Spleen (tissue), 11 donors: ENCODE data around the gene CUZD1. TPM values are rescaled to one million over a fixed set of nuclear protein-coding genes. Genes with fewer than 3 reads are reported as not detected.

ENCODE experiments used
- DNase-seq: peaks from one replicate; pipeline ENCODE4 v3.0.0-alpha.2; 2020
- H3K27ac ChIP-seq, 8 donors: fragments of 200-600 bp; sonication (generic) in 7 of 8; 1 replicate in 4 of 8; 2 replicates in 4 of 8; pipeline versions ENCODE4 v1.5.0 to v1.8.0; 2016 to 2021; ENCODE audit warnings: inconsistent platforms in 4 of 8, mild to moderate bottlenecking in 4 of 8, moderate library complexity in 1 of 8
- H3K27me3 ChIP-seq, 7 donors: fragments of 200-600 bp; sonication (generic) in 6 of 7; replicated peaks in 1 of 7; 1 replicate in 4 of 7; 2 replicates in 3 of 7; pipeline versions ENCODE4 v1.5.0 to v1.8.0; 2016 to 2021; ENCODE audit warnings: inconsistent platforms in 3 of 7, mild to moderate bottlenecking in 1 of 7
- H3K36me3 ChIP-seq, 6 donors: fragments of 200-600 bp; sonication (generic) in 5 of 6; 1 replicate in 4 of 6; 2 replicates in 2 of 6; pipeline versions ENCODE4 v1.5.0 to v1.8.0; 2016 to 2021; ENCODE audit warnings: inconsistent platforms in 2 of 6
- H3K4me1 ChIP-seq, 6 donors: fragments of 200-600 bp; sonication (generic) in 5 of 6; 1 replicate in 3 of 6; 2 replicates in 3 of 6; pipeline versions ENCODE4 v1.5.0 to v1.8.0; 2016 to 2021; ENCODE audit warnings: inconsistent platforms in 3 of 6
- H3K4me3 ChIP-seq, 8 donors: fragments of 200-600 bp; sonication (generic) in 7 of 8; 1 replicate in 4 of 8; 2 replicates in 4 of 8; pipeline versions ENCODE4 v1.5.0 to v1.8.0; 2016 to 2021; ENCODE audit warnings: inconsistent platforms in 4 of 8, mild to moderate bottlenecking in 4 of 8, moderate library complexity in 2 of 8
- H3K9me3 ChIP-seq, 8 donors: fragments of 200-600 bp; sonication (generic) in 7 of 8; 1 replicate in 4 of 8; 2 replicates in 4 of 8; pipeline versions ENCODE4 v1.5.0 to v1.8.0; 2016 to 2021; ENCODE audit warnings: inconsistent platforms in 4 of 8
- POLR2A ChIP-seq, 3 donors: fragments of 450-650 bp; IDR thresholded peaks; one replicate each; pipeline ENCODE4 v1.5.1; 2017; ENCODE audit warnings: antibody characterized with exemption in 3 of 3, mild to moderate bottlenecking in 1 of 3
- POLR2AphosphoS5 ChIP-seq, 3 donors: sonication (generic); formaldehyde crosslinking; IDR thresholded peaks; one replicate each; pipeline ENCODE4 v1.5.1; 2017; ENCODE audit warnings: antibody characterized with exemption in 3 of 3
- WGBS, 5 donors: extraction: QIAGEN DNeasy Blood & Tissue Kit in 3 of 5; methylation state at CpG; one replicate each; pipeline versions ENCODE4 v1.1.5 to v1.1.7; 2013 to 2018; 5-methylcytosine and 5-hydroxymethylcytosine counted together
- intact Hi-C: fragments of 100-400 bp; cut with DNase I; formaldehyde crosslinking; loops from one replicate; pipeline ENCODE4 v1.15.0; 2023; ENCODE audit warnings: low total_unique reads
- polyA plus RNA-seq, 3 donors: library from polyadenylated mRNA; stranded (reverse); fragments of 200-250 nt; gene quantifications; one replicate each; pipeline ENCODE4 v1.2.1, GENCODE V29; 2013
- total RNA-seq, 7 donors: library from RNA; depleted of rRNA in 3 of 7; stranded (reverse); fragments of >200 nt in 3 of 7; fragmentation: NEBNext Ultra II Directional in 4 of 7; extraction: Animal tissue kit (Norgen Biotek cat#: 25700) in 4 of 7; gene quantifications; one replicate each; pipeline versions ENCODE4 v1.1.0 to v1.2.1, GENCODE V29; 2016 to 2021
- TF ChIP-seq, protein P1 (sequence below), 11 experiments: fragments of 200-600 bp in 7 of 11; fragments of 450-650 bp in 4 of 11; sonication (generic) in 4 of 11; IDR thresholded peaks in 8 of 11; conservative IDR thresholded peaks in 3 of 11; 1 replicate in 7 of 11; 2 replicates in 4 of 11; pipeline versions ENCODE4 v1.4.0 to v1.8.0; 2016 to 2021; ENCODE audit warnings: antibody characterized with exemption in 11 of 11, inconsistent platforms in 4 of 11, mild to moderate bottlenecking in 1 of 11
- donor health status: healthy with polysubstance abuse.
- donor health status: DM: no; HTN: no; CAD: no; lungs with moderate emphysema.
- donor health status: DM: no; HTN: no; CAD: no.
- donor health status: Bipolar disorder and iron deficiency.
- donor health status: healthy.
- donor health status: DM: no; HTN: no; CAD: no.
- donor health status: DM: yes; HTN: yes; CAD: no.

The CUZD1 gene
- total and polyA plus RNA-seq, 10 donors: 1.1 to 2.5 (median 1.8) TPM

DNA sequence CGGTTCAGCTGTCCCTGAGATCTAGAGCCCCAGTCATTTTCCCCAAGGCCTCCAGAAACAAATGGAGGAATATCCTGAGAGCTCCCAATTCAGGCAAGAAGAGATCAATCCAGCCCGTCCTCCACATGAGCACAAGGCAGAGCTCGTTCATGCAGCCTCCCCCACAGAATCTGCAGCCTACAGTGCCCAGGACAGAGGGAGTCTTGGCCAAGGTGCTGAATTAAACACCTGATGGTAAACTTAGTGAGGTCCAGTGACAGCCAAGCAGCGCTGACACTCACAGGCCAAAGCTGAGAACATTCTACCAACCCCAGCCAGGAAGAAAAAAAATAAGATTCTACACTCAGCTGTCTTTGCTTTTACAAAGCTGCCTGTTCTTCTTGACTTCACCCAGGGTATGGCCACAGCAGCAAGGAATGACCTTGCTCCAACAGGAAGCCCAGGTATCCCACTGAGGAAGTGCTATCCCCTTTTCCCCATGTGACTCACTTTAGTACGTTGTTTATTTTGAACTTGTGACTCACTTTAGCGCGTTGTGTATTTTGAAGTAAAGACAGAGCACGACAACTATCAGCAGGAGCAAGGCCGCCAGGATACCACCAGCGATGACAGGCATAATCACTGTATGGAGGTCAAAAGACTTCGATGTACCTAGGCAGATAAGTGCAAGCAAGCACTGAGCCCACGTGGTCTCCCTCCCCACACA is 4.4 kb upstream of the CUZD1 start:
- Histone ChIP-seq H3K27ac (no peak overlapping the region), H3K27me3 (no peaks in the 10 kb centered on the region), H3K4me3 (no peak overlapping the region), H3K36me3 (peaks cover 0 to 91% (median 7%) of the 10 kb centered on the region in 6 donors), H3K4me1 (no peaks in the 10 kb centered on the region), H3K9me3 (peaks cover 0 to 16% (median 3%) of the 10 kb centered on the region in 8 donors)
- WGBS, 5 donors: 81 to 86% (median 86%) methylated on average over 12 of the region's 12 CpGs
- no peak for DNase-seq
- TF ChIP-seq, protein P1, sequence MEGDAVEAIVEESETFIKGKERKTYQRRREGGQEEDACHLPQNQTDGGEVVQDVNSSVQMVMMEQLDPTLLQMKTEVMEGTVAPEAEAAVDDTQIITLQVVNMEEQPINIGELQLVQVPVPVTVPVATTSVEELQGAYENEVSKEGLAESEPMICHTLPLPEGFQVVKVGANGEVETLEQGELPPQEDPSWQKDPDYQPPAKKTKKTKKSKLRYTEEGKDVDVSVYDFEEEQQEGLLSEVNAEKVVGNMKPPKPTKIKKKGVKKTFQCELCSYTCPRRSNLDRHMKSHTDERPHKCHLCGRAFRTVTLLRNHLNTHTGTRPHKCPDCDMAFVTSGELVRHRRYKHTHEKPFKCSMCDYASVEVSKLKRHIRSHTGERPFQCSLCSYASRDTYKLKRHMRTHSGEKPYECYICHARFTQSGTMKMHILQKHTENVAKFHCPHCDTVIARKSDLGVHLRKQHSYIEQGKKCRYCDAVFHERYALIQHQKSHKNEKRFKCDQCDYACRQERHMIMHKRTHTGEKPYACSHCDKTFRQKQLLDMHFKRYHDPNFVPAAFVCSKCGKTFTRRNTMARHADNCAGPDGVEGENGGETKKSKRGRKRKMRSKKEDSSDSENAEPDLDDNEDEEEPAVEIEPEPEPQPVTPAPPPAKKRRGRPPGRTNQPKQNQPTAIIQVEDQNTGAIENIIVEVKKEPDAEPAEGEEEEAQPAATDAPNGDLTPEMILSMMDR (IDR thresholded peaks at IDR 0.05 in 8 of 11, conservative IDR thresholded peaks at IDR 0.05 in 3 of 11): no peak
- TF ChIP-seq POLR2AphosphoS5 (IDR thresholded peaks at IDR 0.05): no peak
- TF ChIP-seq POLR2A (IDR thresholded peaks at IDR 0.05): no peak
- intact Hi-C loops: no loop called here

GRCh38 chr10:122849090-122849489 is 3.4 kb upstream of the CUZD1 start:
- Histone ChIP-seq H3K27me3 (no peaks in the 10 kb centered on the region), H3K4me3 (no peak overlapping the region), H3K4me1 (no peaks in the 10 kb centered on the region), H3K27ac (no peak overlapping the region), H3K36me3 (peaks cover 0 to 82% (median 7%) of the 10 kb centered on the region in 6 donors), H3K9me3 (peaks cover 0 to 16% (median 3%) of the 10 kb centered on the region in 8 donors)
- WGBS, 5 donors: 79 to 95% (median 90%) methylated on average over 2 of the region's 2 CpGs
- TF ChIP-seq POLR2A (IDR thresholded peaks at IDR 0.05): no peak
- TF ChIP-seq, protein P1 (IDR thresholded peaks at IDR 0.05 in 8 of 11, conservative IDR thresholded peaks at IDR 0.05 in 3 of 11): no peak
- TF ChIP-seq POLR2AphosphoS5 (IDR thresholded peaks at IDR 0.05): no peak
- no peak for DNase-seq
- intact Hi-C loops: no loop called here

DNA sequence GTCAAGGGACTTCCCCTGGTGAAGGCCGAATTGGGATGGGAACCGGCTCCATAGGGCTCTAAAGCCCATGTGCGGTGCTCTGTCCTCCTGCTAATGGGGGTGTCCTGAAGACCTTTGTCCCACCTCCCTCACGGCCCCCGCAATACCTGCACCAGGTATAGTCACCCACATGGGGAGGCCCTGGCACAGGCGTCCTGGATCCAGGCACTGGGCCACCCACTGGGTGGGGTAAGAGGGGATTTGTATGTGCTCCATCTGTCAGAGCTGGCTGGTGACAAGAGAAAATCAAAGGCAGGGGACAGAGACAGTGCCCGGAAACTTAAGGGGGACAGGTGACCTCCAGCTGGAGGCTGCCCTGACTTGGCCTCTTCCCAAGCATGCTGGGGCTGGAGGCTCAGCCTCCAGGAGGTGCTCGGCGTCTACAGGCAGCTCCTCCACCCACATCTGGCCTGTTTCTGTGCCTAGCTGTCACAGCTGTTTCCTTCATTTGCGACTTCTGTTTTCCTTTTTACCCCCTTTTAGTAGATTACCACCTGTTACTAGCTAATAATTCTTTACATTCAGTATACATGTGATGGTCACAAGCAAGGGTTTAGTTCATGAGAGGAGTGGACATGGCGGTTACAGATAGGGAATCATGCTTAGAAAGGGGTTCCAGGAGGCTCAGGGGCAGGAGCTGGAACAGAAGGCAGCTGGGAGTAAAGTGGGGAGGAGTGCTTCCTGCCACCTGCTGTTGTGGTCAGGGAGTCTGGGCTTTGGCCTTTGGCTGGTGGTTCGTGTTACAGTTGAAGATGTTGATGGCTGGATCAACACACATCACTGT is 2.3 kb upstream of the CUZD1 start:
- 59 to 79% (median 64%) methylated on average over 11 to 12 of the region's 12 CpGs for WGBS, 5 donors
- Histone ChIP-seq H3K4me1 (no peaks in the 10 kb centered on the region), H3K27ac (no peak overlapping the region), H3K36me3 (peaks cover 0 to 76% (median 7%) of the 10 kb centered on the region in 6 donors), H3K4me3 (no peak overlapping the region), H3K27me3 (no peaks in the 10 kb centered on the region), H3K9me3 (peaks cover 0 to 20% (median 6%) of the 10 kb centered on the region in 8 donors)
- intact Hi-C loops: no loop called here
- no peak for TF ChIP-seq POLR2A (IDR thresholded peaks at IDR 0.05)
- no peak for DNase-seq

- DNase-seq: no peak
- no peak overlapping the region for H3K27ac ChIP-seq
- H3K4me3 ChIP-seq: no peak overlapping the region
- intact Hi-C loops: no loop called here
- peaks cover 0 to 20% (median 10%) of the 10 kb centered on the region in 8 donors for H3K9me3 ChIP-seq
- TF ChIP-seq, protein P1 (IDR thresholded peaks at IDR 0.05 in 8 of 11, conservative IDR thresholded peaks at IDR 0.05 in 3 of 11): no peak
- TF ChIP-seq POLR2AphosphoS5 (IDR thresholded peaks at IDR 0.05): no peak
- no peak for TF ChIP-seq POLR2A (IDR thresholded peaks at IDR 0.05)
- peaks cover 0 to 45% (median 3%) of the 10 kb centered on the region in 6 donors for H3K36me3 ChIP-seq
- H3K27me3 ChIP-seq: no peaks in the 10 kb centered on the region
- WGBS, 5 donors: 92 to 97% (median 95%) methylated on average over 4 of the region's 4 CpGs
- no peaks in the 10 kb centered on the region for H3K4me1 ChIP-seq
Measured at GRCh38 chr10:122844146-122844545, 1.5 kb downstream of the CUZD1 start.
